Liver (tissue), 9 donors: ENCODE results near the gene DDR1. TPM values are rescaled to one million over a fixed set of nuclear protein-coding genes. Genes with fewer than 3 reads are reported as not detected.

Experiments
- DNase-seq: peaks from one replicate; pipeline ENCODE4 v3.0.0-alpha.2; 2017; ENCODE audit warnings: low spot score
- H3K27ac ChIP-seq, 2 donors: one replicate each; pipeline ENCODE4 v1.7.0; 2013; ENCODE audit warnings: inconsistent platforms in 2 of 2, low read length in 2 of 2, control low read depth in 1 of 2, low read depth in 1 of 2, mild to moderate bottlenecking in 1 of 2
- H3K27me3 ChIP-seq, 4 donors: one replicate each; pipeline versions ENCODE4 v1.6.1 to v1.7.0; 2013; ENCODE audit warnings: low read length in 3 of 4, inconsistent platforms in 1 of 4, mild to moderate bottlenecking in 1 of 4, moderate library complexity in 1 of 4; ENCODE audit not compliant: control insufficient read depth in 4 of 4, insufficient read depth in 4 of 4
- H3K36me3 ChIP-seq, 4 donors: one replicate each; pipeline versions ENCODE4 v1.6.1 to v1.7.0; 2013; ENCODE audit warnings: low read length in 3 of 4, mild to moderate bottlenecking in 3 of 4, low read depth in 1 of 4, moderate library complexity in 1 of 4; ENCODE audit not compliant: control insufficient read depth in 4 of 4, insufficient read depth in 3 of 4
- H3K4me1 ChIP-seq, 4 donors: one replicate each; pipeline versions ENCODE4 v1.6.1 to v1.7.0; 2013; ENCODE audit warnings: low read length in 3 of 4, mild to moderate bottlenecking in 3 of 4, moderate library complexity in 1 of 4; ENCODE audit not compliant: control insufficient read depth in 4 of 4, insufficient read depth in 4 of 4
- H3K4me3 ChIP-seq, 3 donors: one replicate each; pipeline versions ENCODE4 v1.6.1 to v1.7.0; 2013; ENCODE audit warnings: low read length in 3 of 3, control low read depth in 1 of 3, low read depth in 1 of 3, mild to moderate bottlenecking in 1 of 3
- H3K9ac ChIP-seq, 2 donors: one replicate each; pipeline ENCODE4 v1.7.0; 2013; ENCODE audit warnings: low read length in 2 of 2, mild to moderate bottlenecking in 2 of 2, moderate library complexity in 2 of 2, control low read depth in 1 of 2, low read depth in 1 of 2
- H3K9me3 ChIP-seq, 4 donors: one replicate each; pipeline versions ENCODE4 v1.6.1 to v1.7.0; 2013; ENCODE audit warnings: low read length in 3 of 4; ENCODE audit not compliant: control insufficient read depth in 4 of 4
- ATF3 ChIP-seq: IDR thresholded peaks from 2 replicates; pipeline ENCODE4 v1.6.1; 2016; ENCODE audit warnings: antibody characterized with exemption
- CTCF ChIP-seq: fragments of 150-350 bp; IDR thresholded peaks from 2 replicates; pipeline ENCODE4 v1.5.1; 2017; ENCODE audit warnings: improper control_type of control experiment, low read depth, low read length; ENCODE audit not compliant: missing input control
- EGR1 ChIP-seq, 2 donors: IDR thresholded peaks; 2 replicates each; pipeline ENCODE4 v1.6.1; 2016 to 2018; ENCODE audit warnings: antibody characterized with exemption in 2 of 2, low read depth in 2 of 2
- FOXA1 ChIP-seq: IDR thresholded peaks from 2 replicates; pipeline ENCODE4 v1.6.1; 2016; ENCODE audit warnings: antibody characterized with exemption
- HNF4A ChIP-seq, 2 donors: conservative IDR thresholded peaks; 2 replicates each; pipeline ENCODE4 v1.6.1; 2016; ENCODE audit warnings: antibody characterized with exemption in 2 of 2, mild to moderate bottlenecking in 2 of 2
- JUND ChIP-seq, 2 donors: IDR thresholded peaks; 2 replicates each; pipeline ENCODE4 v1.6.1; 2016; ENCODE audit warnings: antibody characterized with exemption in 2 of 2
- MAX ChIP-seq: IDR thresholded peaks from 2 replicates; pipeline ENCODE4 v1.6.1; 2016; ENCODE audit warnings: antibody characterized with exemption
- RAD21 ChIP-seq, 2 donors: IDR thresholded peaks; 2 replicates each; pipeline ENCODE4 v1.6.1; 2016; ENCODE audit warnings: antibody characterized with exemption in 2 of 2, mild to moderate bottlenecking in 2 of 2
- REST ChIP-seq: IDR thresholded peaks from 2 replicates; pipeline ENCODE4 v1.6.1; 2016; ENCODE audit warnings: antibody characterized with exemption, mild to moderate bottlenecking
- SP1 ChIP-seq: IDR thresholded peaks from 2 replicates; pipeline ENCODE4 v1.6.1; 2018; ENCODE audit warnings: antibody characterized with exemption, mild to moderate bottlenecking
- TAF1 ChIP-seq: conservative IDR thresholded peaks from 2 replicates; pipeline ENCODE4 v1.6.1; 2016; ENCODE audit warnings: antibody characterized with exemption, mild to moderate bottlenecking
- YY1 ChIP-seq: IDR thresholded peaks from 2 replicates; pipeline ENCODE4 v1.6.1; 2016; ENCODE audit warnings: antibody characterized with exemption, mild to moderate bottlenecking
- ZBTB33 ChIP-seq: IDR thresholded peaks from 2 replicates; pipeline ENCODE4 v1.6.1; 2016; ENCODE audit warnings: antibody characterized with exemption
- WGBS: extraction: QIAGEN DNeasy Blood & Tissue Kit; methylation state at CpG from one replicate; pipeline ENCODE4 v1.1.7; 2013; 5-methylcytosine and 5-hydroxymethylcytosine counted together
- polyA plus RNA-seq, 2 donors: library from polyadenylated mRNA; stranded (reverse) in 1 of 2; unstranded in 1 of 2; fragments of 200-250 nt in 1 of 2; fragments of >200 nt in 1 of 2; fragmentation: Nextera tagmentation in 1 of 2; extraction: Ambion mirVana in 1 of 2; gene quantifications; one replicate each; pipeline versions ENCODE4 v1.2.1 to v1.2.3, GENCODE V29; 2013 to 2015
- total RNA-seq, 2 donors: library from RNA; depleted of rRNA; stranded (reverse); fragments of >200 nt; gene quantifications; one replicate each; pipeline ENCODE4 v1.2.3, GENCODE V29; 2014
- donor health status: healthy.
- donor health status: healthy.
- donor health status: healthy.
- donor health status: healthy.
- donor health status: healthy.

The DDR1 gene
- total and polyA plus RNA-seq, 4 donors: 1.2 to 5.3 (median 4.4) TPM

GRCh38 chr6:30915591-30915946 lies 31.2 kb downstream of the DDR1 start:
- DNase-seq: no peak
- no peaks in the 10 kb centered on the region for H3K9me3 ChIP-seq
- peak overlapping the region in 1 of 2 donors; percentile 83 for H3K9ac ChIP-seq
- TF ChIP-seq RAD21 (IDR thresholded peaks at IDR 0.05): peak; percentile 83 to 84
- peak; percentile 51 for TF ChIP-seq CTCF
- TF ChIP-seq HNF4A (conservative IDR thresholded peaks at IDR 0.05): no peak
- no peak overlapping the region for H3K4me3 ChIP-seq
- peaks cover 0 to 39% (median 26%) of the 10 kb centered on the region in 4 donors for H3K4me1 ChIP-seq
- no peaks in the 10 kb centered on the region for H3K27me3 ChIP-seq
- 44% methylated on average over 5 of the region's 5 CpGs for whole genome bisulfite sequencing
- peaks cover 3 to 36% (median 22%) of the 10 kb centered on the region in 4 donors for H3K36me3 ChIP-seq
- no peak overlapping the region for H3K27ac ChIP-seq

- H3K27me3 ChIP-seq: no peaks in the 10 kb centered on the region
- peaks cover 10 to 42% (median 23%) of the 10 kb centered on the region in 4 donors for H3K36me3 ChIP-seq
- no peak for DNase-seq
- no peak for TF ChIP-seq ZBTB33
- no peak for TF ChIP-seq YY1
- no peak for TF ChIP-seq MAX
- TF ChIP-seq RAD21 (IDR thresholded peaks at IDR 0.05): no peak
- TF ChIP-seq EGR1 (IDR thresholded peaks at IDR 0.05; ENCODE audit: low read depth in 2 of 2): no peak
- TF ChIP-seq HNF4A (conservative IDR thresholded peaks at IDR 0.05): no peak
- TF ChIP-seq ATF3: no peak
- no peak for TF ChIP-seq FOXA1
- no peak for TF ChIP-seq SP1
- TF ChIP-seq REST: no peak
- no peak for TF ChIP-seq TAF1
- no peak for TF ChIP-seq JUND (IDR thresholded peaks at IDR 0.05)
- no peak for TF ChIP-seq CTCF
- H3K4me3 ChIP-seq: no peak overlapping the region
- H3K9ac ChIP-seq: no peak overlapping the region
- peaks cover 0 to 35% (median 25%) of the 10 kb centered on the region in 4 donors for H3K4me1 ChIP-seq
- H3K27ac ChIP-seq: no peak overlapping the region
- WGBS: 95% methylated on average over 7 of the region's 7 CpGs
- H3K9me3 ChIP-seq: no peaks in the 10 kb centered on the region
These were observed 32.7 kb downstream of the DDR1 start for GRCh38 chr6:30917041-30917440.
